CD4-positive, alpha-beta T cell (primary cell): ENCODE data around the gene CEP43. TPM values are rescaled to one million over a fixed set of nuclear protein-coding genes. Genes with fewer than 3 reads are reported as not detected.

Experiments used
- ATAC-seq: fragments of 200-7000 bp; cut with Tn5 transposase; one replicate; pipeline ENCODE4 v1.10.0; 2022; ENCODE audit warnings: mild to moderate bottlenecking; ENCODE audit not compliant: poor library complexity
- CTCF ChIA-PET: fragments of 350-600 bp; sonication (Branson Sonifier 250); formaldehyde crosslinking; loops from one replicate; lab custom pipeline; 2021; ENCODE audit warnings: antibody characterized with exemption, inconsistent platforms; lab: Charles Lee
- POLR2A ChIA-PET: fragments of 350-600 bp; sonication (Branson Sonifier 250); formaldehyde crosslinking; loops from one replicate; lab custom pipeline; 2021; ENCODE audit warnings: antibody characterized with exemption, inconsistent platforms; lab: Charles Lee
- DNase-seq, 14 experiments: peaks; one replicate each; pipeline ENCODE4 v3.0.0-alpha.2; 2013 to 2020; ENCODE audit warnings: mixed read lengths in 2 of 14
- H3K27ac ChIP-seq, 2 donors: one replicate each; pipeline versions ENCODE4 v1.5.1 to v1.7.0; 2013; ENCODE audit warnings: low read length in 2 of 2, low read depth in 1 of 2, mild to moderate bottlenecking in 1 of 2
- H3K27me3 ChIP-seq, 2 experiments: 1 replicate in 1 of 2; 2 replicates in 1 of 2; pipeline versions ENCODE4 v1.6.1 to v1.7.0; 2013; ENCODE audit warnings: low read length in 2 of 2, control low read depth in 1 of 2, mild to moderate bottlenecking in 1 of 2, moderate library complexity in 1 of 2; ENCODE audit not compliant: insufficient read depth in 2 of 2, control insufficient read depth in 1 of 2
- H3K36me3 ChIP-seq: one replicate; pipeline ENCODE4 v1.6.1; 2013; ENCODE audit warnings: low read length, control low read depth; ENCODE audit not compliant: insufficient read depth
- H3K4me1 ChIP-seq: one replicate; pipeline ENCODE4 v1.6.1; 2013; ENCODE audit warnings: low read length, control low read depth; ENCODE audit not compliant: insufficient read depth
- H3K4me3 ChIP-seq: one replicate; pipeline ENCODE4 v1.5.1; 2013; ENCODE audit warnings: mild to moderate bottlenecking, low read length, moderate library complexity
- H3K9me3 ChIP-seq, 2 experiments: 1 replicate in 1 of 2; 2 replicates in 1 of 2; pipeline versions ENCODE4 v1.6.1 to v1.7.0; 2013; ENCODE audit warnings: low read length in 2 of 2, mild to moderate bottlenecking in 2 of 2, control low read depth in 1 of 2, moderate library complexity in 1 of 2; ENCODE audit not compliant: control insufficient read depth in 1 of 2, insufficient read depth in 1 of 2
- H3K27ac Mint-ChIP-seq: one replicate; pipeline ENCODE4 v1.8.0; 2020; ENCODE audit warnings: mixed read lengths
- H3K27me3 Mint-ChIP-seq: one replicate; pipeline ENCODE4 v1.8.0; 2021; ENCODE audit warnings: mixed read lengths
- H3K36me3 Mint-ChIP-seq: one replicate; pipeline ENCODE4 v1.8.0; 2021; ENCODE audit warnings: low read depth, mixed read lengths
- H3K4me1 Mint-ChIP-seq: one replicate; pipeline ENCODE4 v1.8.0; 2021; ENCODE audit warnings: low read depth, mixed read lengths
- H3K4me3 Mint-ChIP-seq: one replicate; pipeline ENCODE4 v1.8.0; 2020; ENCODE audit warnings: mild to moderate bottlenecking, mixed read lengths
- H3K9me3 Mint-ChIP-seq: one replicate; pipeline ENCODE4 v1.8.0; 2020; ENCODE audit warnings: mixed read lengths
- CTCF ChIP-seq: fragments of 200-600 bp; IDR thresholded peaks from one replicate; pipeline ENCODE4 v1.8.0; 2022; ENCODE audit warnings: antibody characterized with exemption, mild to moderate bottlenecking
- intact Hi-C, 2 experiments: fragments of 100-400 bp; cut with DNase I in 1 of 2; cut with micrococcal nuclease in 1 of 2; formaldehyde crosslinking; loops; one replicate each; pipeline versions ENCODE4 v1.15.1 to v1.9.0; 2023 to 2025; cut with DNase I, micrococcal nuclease
- total RNA-seq, 174 experiments: library from RNA in 2 of 174; stranded (reverse) in 2 of 174; gene quantifications; one replicate each; pipeline ENCODE4 v1.2.3 and lab custom pipeline; 2021 to 2026

Gene CEP43
- total RNA-seq, 2 experiments from 2014 or later: 12.5 to 13.5 TPM

- CTCF ChIA-PET: interaction anchor here (2.4 kb wide), 1 partner anchor 18 kb away, joined by 7 read pairs; no protein-coding TSS in a partner anchor
- intact Hi-C loops: no loop called here
- H3K4me1 ChIP-seq: peaks cover 26% of the 10 kb centered on the region
- Mint-ChIP-seq H3K4me3 (no peak overlapping the region), H3K36me3 (no peaks in the 10 kb centered on the region), H3K4me1 (peaks cover 17% of the 10 kb centered on the region), H3K27ac (no peak overlapping the region), H3K9me3 (peaks cover 4% of the 10 kb centered on the region), H3K27me3 (no peaks in the 10 kb centered on the region)
- DNase-seq: no peak
- H3K27ac ChIP-seq: no peak overlapping the region
- H3K36me3 ChIP-seq: peaks cover 3% of the 10 kb centered on the region
- H3K4me3 ChIP-seq: no peak overlapping the region
- no peak for TF ChIP-seq CTCF
- no peaks in the 10 kb centered on the region for H3K9me3 ChIP-seq
- no peaks in the 10 kb centered on the region for H3K27me3 ChIP-seq
- no peak for ATAC-seq
- POLR2A ChIA-PET: no interaction called here
These were observed 27.9 kb upstream of the CEP43 start for GRCh38 chr6:166971271-166971670.

- H3K27me3 Mint-ChIP-seq: no peaks in the 10 kb centered on the region
- CTCF ChIA-PET: interaction anchor here (0.6 to 2.4 kb wide), 2 partner anchors 18 to 45 kb away, joined by 4 to 7 read pairs; no protein-coding TSS in a partner anchor
- no peak overlapping the region for H3K4me3 Mint-ChIP-seq
- intact Hi-C loops: no loop called here
- Histone ChIP-seq H3K4me3 (no peak overlapping the region), H3K36me3 (peaks cover 3% of the 10 kb centered on the region), H3K27ac (no peak overlapping the region), H3K4me1 (peaks cover 26% of the 10 kb centered on the region), H3K27me3 (no peaks in the 10 kb centered on the region), H3K9me3 (no peaks in the 10 kb centered on the region)
- H3K27ac Mint-ChIP-seq: no peak overlapping the region
- POLR2A ChIA-PET: no interaction called here
- DNase-seq (no peak), ATAC-seq (no peak)
- H3K4me1 Mint-ChIP-seq: peaks cover 17% of the 10 kb centered on the region
- no peaks in the 10 kb centered on the region for H3K36me3 Mint-ChIP-seq
- H3K9me3 Mint-ChIP-seq: peaks cover 2% of the 10 kb centered on the region
- TF ChIP-seq CTCF: no peak
These were observed 27.1 kb upstream of the CEP43 start for GRCh38 chr6:166972101-166972500.

- intact Hi-C loops: no loop called here
- Mint-ChIP-seq H3K4me1 (no peaks in the 10 kb centered on the region), H3K27ac (no peak overlapping the region), H3K4me3 (no peak overlapping the region), H3K36me3 (peaks cover 5% of the 10 kb centered on the region), H3K27me3 (no peaks in the 10 kb centered on the region), H3K9me3 (no peaks in the 10 kb centered on the region)
- ChIA-PET CTCF (no interaction called here), POLR2A (no interaction called here)
- Histone ChIP-seq H3K27me3 (no peaks in the 10 kb centered on the region), H3K36me3 (peaks cover 3% of the 10 kb centered on the region), H3K4me1 (peaks cover 1% of the 10 kb centered on the region), H3K9me3 (no peaks in the 10 kb centered on the region), H3K4me3 (no peak overlapping the region), H3K27ac (no peak overlapping the region)
- ATAC-seq: no peak
- no peak for TF ChIP-seq CTCF
- DNase-seq: no peak
These were observed 22.6 kb upstream of the CEP43 start for GRCh38 chr6:166976636-166977035.
